ENCODE measurements around the gene WDR3. TPM values are rescaled to one million over a fixed set of nuclear protein-coding genes. Genes with fewer than 3 reads are reported as not detected.

The WDR3 gene
- total and polyA plus RNA-seq, 2 experiments from 2014 or later: 26.2 to 38.7 TPM

Other genes starting within 250 kb of the WDR3 start
- gene GDAP2, start 118 bp upstream of the WDR3 start, total RNA-seq (2014; rRNA removed; shearing (Covaris generic)): 24.5 and 28.0 TPM in 2 replicates
- 10.2 and 10.7 TPM in 2 replicates for gene GDAP2, start 118 bp upstream of the WDR3 start, polyA plus RNA-seq (2016; fragmentation: Nextera tagmentation; extraction: Ambion mirVana)

Data from GM23338 (cell line).